Stimulated activated CD8-positive, alpha-beta memory T cell treated with anti-CD3 and anti-CD28 coated beads, Interleukin-15, amount 100 ng/mL, for 1 hour (primary cell): ENCODE results near the gene CC2D2A.

Experiments
- DNase-seq: peaks from one replicate; pipeline ENCODE4 v3.0.0-alpha.2; 2020; ENCODE audit warnings: low read depth

CC2D2A gene

DNA sequence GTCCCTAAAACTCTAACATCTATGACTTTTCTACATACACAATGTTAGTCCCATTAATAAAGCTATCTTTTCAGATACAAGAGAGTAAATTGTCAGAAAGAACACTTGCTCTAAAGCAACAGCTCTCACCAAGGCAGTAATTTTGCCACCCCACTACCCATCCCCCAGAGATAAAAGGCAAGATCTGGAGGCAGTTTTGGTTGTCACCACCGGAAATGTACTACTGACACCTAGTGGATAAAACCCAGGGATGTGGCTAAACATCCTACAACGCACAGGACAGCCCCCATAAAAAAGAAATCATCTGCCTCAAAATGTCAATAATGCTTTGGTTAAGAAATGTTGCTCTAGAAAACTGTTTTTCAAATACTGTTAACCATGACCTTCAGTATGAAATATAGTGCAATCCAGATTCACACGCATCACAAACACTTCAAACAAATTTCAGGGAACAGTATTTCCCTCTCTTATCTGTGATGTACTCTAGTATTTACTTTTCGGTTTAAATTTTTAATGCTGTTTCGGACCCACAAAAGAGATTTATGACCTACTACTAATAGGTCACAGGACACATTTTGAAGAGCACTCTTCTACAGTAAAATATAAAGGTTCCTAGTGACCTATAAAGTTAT is 180.3 kb downstream of the CC2D2A start:
- DNase-seq, result peak; percentile 21
